SK-N-SH (cell line): ENCODE data around the gene CIBAR2. TPM values are rescaled to one million over a fixed set of nuclear protein-coding genes. Genes with fewer than 3 reads are reported as not detected.

Experiments
- CTCF ChIA-PET: fragments of 300-600, 350-600 bp; formaldehyde crosslinking; extraction: SDS; loops from one replicate; lab custom pipeline; 2021; lab: Yijun Ruan, JAX
- POLR2A ChIA-PET: fragments of 350-600 bp; sonication (Branson Sonifier 250); formaldehyde crosslinking; extraction: SDS; loops from one replicate; lab custom pipeline; 2020; ENCODE audit warnings: antibody characterized with exemption, inconsistent platforms; lab: Yijun Ruan, JAX
- DNase-seq: peaks from one replicate; pipeline ENCODE4 v3.0.0; 2012
- H2AFZ ChIP-seq: fragments of 200-600 bp; sonication (generic); 2 replicates; pipeline ENCODE4 v1.8.1; 2016; ENCODE audit warnings: antibody characterized with exemption, mild to moderate bottlenecking, low read depth
- H3F3A ChIP-seq: fragments of 200-600 bp; sonication (generic); replicated peaks from 2 replicates; pipeline ENCODE3; 2016; ENCODE audit warnings: antibody characterized with exemption, mild to moderate bottlenecking; ENCODE audit not compliant: insufficient read depth
- H3K27ac ChIP-seq, 2 experiments: fragments of 200-500 bp in 1 of 2; fragments of 200-600 bp in 1 of 2; sonication (Bioruptor generic) in 1 of 2; sonication (generic), shearing (Covaris generic) in 1 of 2; 2 replicates each; pipeline versions ENCODE4 v1.5.1 to v1.6.1; 2014 to 2016; ENCODE audit warnings: low read depth in 2 of 2, inconsistent platforms in 1 of 2, low read length in 1 of 2, mild to moderate bottlenecking in 1 of 2, mixed read lengths in 1 of 2
- H3K27me3 ChIP-seq: fragments of 200-600 bp; sonication (generic), shearing (Covaris generic); 2 replicates; pipeline ENCODE4 v1.6.1; 2016; ENCODE audit warnings: mixed run types; ENCODE audit not compliant: insufficient read depth
- H3K36me3 ChIP-seq, 2 experiments: fragments of 200-500 bp in 1 of 2; fragments of 200-600 bp in 1 of 2; sonication (Bioruptor generic) in 1 of 2; sonication (generic) in 1 of 2; replicated peaks in 1 of 2; 2 replicates each; pipeline versions ENCODE3 to v1.5.1; 2014 to 2016; ENCODE audit warnings: low read length in 1 of 2, mild to moderate bottlenecking in 1 of 2; ENCODE audit not compliant: insufficient read depth in 2 of 2, control insufficient read depth in 1 of 2
- H3K4me1 ChIP-seq, 2 experiments: fragments of 200-500 bp in 1 of 2; fragments of 200-600 bp in 1 of 2; sonication (Bioruptor generic) in 1 of 2; sonication (generic), shearing (Covaris generic) in 1 of 2; 2 replicates each; pipeline versions ENCODE4 v1.5.1 to v1.6.1; 2014 to 2016; ENCODE audit warnings: low read depth in 1 of 2, low read length in 1 of 2, mixed run types in 1 of 2; ENCODE audit not compliant: insufficient read depth in 2 of 2, control insufficient read depth in 1 of 2
- H3K4me2 ChIP-seq: fragments of 200-600 bp; sonication (generic), shearing (Covaris generic); 2 replicates; pipeline ENCODE4 v1.6.1; 2017; ENCODE audit warnings: mixed run types
- H3K4me3 ChIP-seq, 2 experiments: fragments of 200-500 bp in 1 of 2; fragments of 200-600 bp in 1 of 2; sonication (Bioruptor generic) in 1 of 2; sonication (generic), shearing (Covaris generic) in 1 of 2; 2 replicates each; pipeline versions ENCODE4 v1.5.1 to v1.8.1; 2014 to 2016; ENCODE audit warnings: low read depth in 2 of 2, inconsistent platforms in 1 of 2, low read length in 1 of 2, mild to moderate bottlenecking in 1 of 2, mixed read lengths in 1 of 2, moderate library complexity in 1 of 2
- H3K79me2 ChIP-seq: fragments of 200-600 bp; sonication (generic); 2 replicates; pipeline ENCODE4 v1.8.1; 2017; ENCODE audit warnings: mild to moderate bottlenecking; ENCODE audit not compliant: insufficient read depth
- H3K9ac ChIP-seq: fragments of 200-600 bp; sonication (generic); 2 replicates; pipeline ENCODE4 v1.6.1; 2017; ENCODE audit warnings: mixed run types
- H3K9me2 ChIP-seq: fragments of 200-600 bp; sonication (generic); 2 replicates; pipeline ENCODE4 v1.6.1; 2017; ENCODE audit warnings: mixed run types
- H3K9me3 ChIP-seq: fragments of 200-600 bp; sonication (generic); 2 replicates; pipeline ENCODE4 v1.6.1; 2017; ENCODE audit warnings: mixed run types, mild to moderate bottlenecking, moderate library complexity
- H4K20me1 ChIP-seq: fragments of 200-600 bp; sonication (generic); 2 replicates; pipeline ENCODE4 v1.6.1; 2017; ENCODE audit warnings: mild to moderate bottlenecking, mixed run types; ENCODE audit not compliant: insufficient read depth
- CHD2 ChIP-seq: fragments of 150-350 bp; IDR thresholded peaks from 2 replicates; pipeline ENCODE4 v1.6.1; 2018; ENCODE audit warnings: low read length; ENCODE audit not compliant: partially characterized antibody
- EZH2phosphoT487 ChIP-seq: fragments of 200-600 bp; sonication (generic); IDR thresholded peaks from 2 replicates; pipeline ENCODE4 v1.6.1; 2017; ENCODE audit warnings: low read depth, mixed run types, mild to moderate bottlenecking, antibody characterized with exemption, moderate library complexity, borderline replicate concordance
- FOSL2 ChIP-seq: IDR thresholded peaks from 2 replicates; pipeline ENCODE4 v1.4.0; 2012; ENCODE audit warnings: low read depth, mild to moderate bottlenecking, moderate library complexity, borderline replicate concordance
- FOXM1 ChIP-seq: IDR thresholded peaks from 2 replicates; pipeline ENCODE4 v1.4.0; 2012; ENCODE audit warnings: low read depth, mild to moderate bottlenecking
- MEF2A ChIP-seq: IDR thresholded peaks from 2 replicates; pipeline ENCODE4 v1.4.0; 2012; ENCODE audit warnings: low read depth, borderline replicate concordance
- NFIC ChIP-seq: IDR thresholded peaks from 2 replicates; pipeline ENCODE4 v1.4.0; 2012; ENCODE audit warnings: borderline replicate concordance
- POLR2AphosphoS5 ChIP-seq: IDR thresholded peaks from 2 replicates; pipeline ENCODE4 v1.6.1; 2012; ENCODE audit warnings: low read depth, low read length
- RFX5 ChIP-seq: IDR thresholded peaks from 2 replicates; pipeline ENCODE4 v1.6.1; 2012; ENCODE audit warnings: mild to moderate bottlenecking, improper control_type of control experiment, low read length
- SIN3A ChIP-seq: IDR thresholded peaks from 2 replicates; pipeline ENCODE4 v1.6.1; 2012; ENCODE audit warnings: low read depth, mild to moderate bottlenecking, low read length, moderate library complexity, borderline replicate concordance
- USF1 ChIP-seq: IDR thresholded peaks from 2 replicates; pipeline ENCODE4 v1.4.0; 2012; ENCODE audit warnings: low read depth, borderline replicate concordance
- YY1 ChIP-seq: IDR thresholded peaks from 2 replicates; pipeline ENCODE4 v1.4.0; 2012; ENCODE audit warnings: low read depth, mild to moderate bottlenecking
- ZBTB33 ChIP-seq: IDR thresholded peaks from 2 replicates; pipeline ENCODE4 v1.4.0; 2012; ENCODE audit warnings: low read depth, borderline replicate concordance
- WGBS: methylation state at CpG from one replicate; pipeline ENCODE4 v1.1.6; 2017; ENCODE audit warnings: low lambda C conversion rate; 5-methylcytosine and 5-hydroxymethylcytosine counted together
- polyA plus RNA-seq, 3 experiments: library from polyadenylated mRNA; depleted of rRNA; stranded (reverse); fragments of >200 nt; gene quantifications; 2 replicates each; pipeline ENCODE4 v1.2.3, GENCODE V29; 2012

Gene CIBAR2
- polyA plus RNA-seq, 1 of the 3 experiments (the other 2 are of a cell fraction) = 0.15 TPM

GRCh38 chr16:85077576-85078125 lies 34.6 kb downstream of the CIBAR2 start (continued):
- TF ChIP-seq POLR2AphosphoS5 (no peak), ZBTB33 (no peak), USF1 (no peak), RFX5 (no peak), SIN3A (no peak)

- no peak overlapping the region for H3K4me2 ChIP-seq
- ChIA-PET POLR2A (no interaction called here), CTCF (interaction anchor here (1.2 to 2.5 kb wide), 2 partner anchors 10 to 30 kb away, joined by 3 to 11 read pairs; no protein-coding TSS in a partner anchor)
- H3K36me3 ChIP-seq = peaks cover 0 to 6% of the 10 kb centered on the region in 2 experiments
- no peak overlapping the region for H3K27ac ChIP-seq
- H3K9me2 ChIP-seq = no peaks in the 10 kb centered on the region
- no peaks in the 10 kb centered on the region for H3K27me3 ChIP-seq
- no peaks in the 10 kb centered on the region for H4K20me1 ChIP-seq
- no peak overlapping the region for H2AFZ ChIP-seq
- no peak overlapping the region for H3K4me3 ChIP-seq
- no peaks in the 10 kb centered on the region for H3K9me3 ChIP-seq
- H3K4me1 ChIP-seq = peaks cover 0 to 4% of the 10 kb centered on the region in 2 experiments; a peak in 1 of 4 replicates
- DNase-seq = no peak
- H3K79me2 ChIP-seq = no peaks in the 10 kb centered on the region
- H3K9ac ChIP-seq = no peak overlapping the region
- WGBS = 100% methylated on average over 2 of the region's 10 CpGs
- no peak for TF ChIP-seq CHD2
- no peaks in the 10 kb centered on the region for H3F3A ChIP-seq
These were observed 35.2 kb downstream of the CIBAR2 start for GRCh38 chr16:85077039-85077438.

GRCh38 chr16:85075236-85075924 lies 36.9 kb downstream of the CIBAR2 start:
- Histone ChIP-seq H3K27me3 (no peaks in the 10 kb centered on the region), H3K9me2 (no peaks in the 10 kb centered on the region), H3K36me3 (peaks cover 0 to 6% of the 10 kb centered on the region in 2 experiments), H3K4me2 (no peak overlapping the region), H3K4me3 (no peak overlapping the region), H3F3A (no peaks in the 10 kb centered on the region), H3K9me3 (no peaks in the 10 kb centered on the region), H3K27ac (no peak overlapping the region), H3K79me2 (no peaks in the 10 kb centered on the region), H3K4me1 (no peaks in the 10 kb centered on the region), H2AFZ (no peak overlapping the region), H3K9ac (no peak overlapping the region), H4K20me1 (no peaks in the 10 kb centered on the region)
- TF ChIP-seq ZBTB33 (no peak), FOSL2 (no peak), MEF2A (no peak), NFIC (no peak), YY1 (no peak), EZH2phosphoT487 (no peak), SIN3A (no peak), FOXM1 (no peak)
- ChIA-PET POLR2A (no interaction called here), CTCF (interaction anchor here (1.0 to 2.5 kb wide), 3 partner anchors 12 to 105 kb away, joined by 3 to 11 read pairs (median 6); no protein-coding TSS in a partner anchor)
- 87% methylated on average over 15 of the region's 16 CpGs for WGBS
- DNase-seq = no peak
